Testis (tissue), 2 donors: ENCODE data around the gene TMEM138.

ENCODE experiments used
- CTCF ChIP-seq, 3 experiments: fragments of 450-650 bp in 2 of 3; fragments of 200-600 bp in 1 of 3; sonication (generic) in 1 of 3; IDR thresholded peaks; one replicate each; pipeline ENCODE4 v1.5.1; 2016 to 2019; ENCODE audit warnings: antibody characterized with exemption in 3 of 3, mild to moderate bottlenecking in 2 of 3, moderate library complexity in 1 of 3
- POLR2A ChIP-seq: fragments of 450-650 bp; IDR thresholded peaks from one replicate; pipeline ENCODE4 v1.6.1; 2017; ENCODE audit warnings: antibody characterized with exemption, mild to moderate bottlenecking, moderate library complexity

- no peak for TF ChIP-seq CTCF (IDR thresholded peaks at IDR 0.05)
- no peak for TF ChIP-seq POLR2A
Measured at GRCh38 chr11:61357233-61357893, 4.8 kb upstream of the TMEM138 start.
